HFFc6 (cell line): ENCODE data around the gene RBCK1. TPM values are rescaled to one million over a fixed set of nuclear protein-coding genes. Genes with fewer than 3 reads are reported as not detected.

ENCODE experiments used
- DNase-seq: peaks from one replicate; pipeline ENCODE4 v3.0.0-alpha.2; 2018
- H3K27ac Mint-ChIP-seq: 2 replicates; pipeline ENCODE4 v1.8.0; 2020; ENCODE audit warnings: mild to moderate bottlenecking, mixed read lengths
- H3K27me3 Mint-ChIP-seq: 2 replicates; pipeline ENCODE4 v1.8.0; 2021; ENCODE audit warnings: mild to moderate bottlenecking, moderate library complexity, mixed read lengths; ENCODE audit not compliant: insufficient read depth
- H3K36me3 Mint-ChIP-seq: 2 replicates; pipeline ENCODE4 v1.8.0; 2021; ENCODE audit warnings: low read depth, mixed read lengths
- H3K4me1 Mint-ChIP-seq: 2 replicates; pipeline ENCODE4 v1.8.0; 2020; ENCODE audit warnings: low read depth, mixed read lengths
- H3K4me3 Mint-ChIP-seq: 2 replicates; pipeline ENCODE4 v1.8.0; 2020; ENCODE audit warnings: mild to moderate bottlenecking, moderate library complexity, mixed read lengths
- H3K9me3 Mint-ChIP-seq: 2 replicates; pipeline ENCODE4 v1.8.0; 2020; ENCODE audit warnings: mild to moderate bottlenecking, mixed read lengths
- CTCF ChIP-seq: fragments of 200-600 bp; sonication (generic); IDR thresholded peaks from 2 replicates; pipeline ENCODE4 v1.5.0; 2021; ENCODE audit warnings: antibody characterized with exemption, mild to moderate bottlenecking
- total RNA-seq, 6 experiments: library from RNA; stranded (reverse); fragmentation: NEBNext Ultra II Directional; extraction: Animal tissue kit (Norgen Biotek cat#: 25700); gene quantifications; 2 replicates in 1 of 6; 3 replicates in 5 of 6; pipeline ENCODE4 v1.2.3, GENCODE V29; 2021

RBCK1 gene
- total RNA-seq, 6 experiments from 2014 or later, result 76.4 to 84.1 (median 77.2) TPM

- no peak for TF ChIP-seq CTCF
- no peaks in the 10 kb centered on the region for H3K36me3 Mint-ChIP-seq
- H3K9me3 Mint-ChIP-seq, result no peaks in the 10 kb centered on the region
- no peak overlapping the region for H3K4me3 Mint-ChIP-seq
- DNase-seq, result no peak
- no peak overlapping the region for H3K27ac Mint-ChIP-seq
- peaks cover 41% of the 10 kb centered on the region for H3K4me1 Mint-ChIP-seq
- peaks cover 3% of the 10 kb centered on the region for H3K27me3 Mint-ChIP-seq
Measured at GRCh38 chr20:363319-364078, 44.6 kb upstream of the RBCK1 start.

GRCh38 chr20:364905-365794 is 42.9 kb upstream of the RBCK1 start:
- no peak for TF ChIP-seq CTCF
- no peaks in the 10 kb centered on the region for H3K9me3 Mint-ChIP-seq
- H3K4me1 Mint-ChIP-seq, result peaks cover 48% of the 10 kb centered on the region
- H3K27ac Mint-ChIP-seq, result peak overlapping the region; percentile 54
- no peaks in the 10 kb centered on the region for H3K36me3 Mint-ChIP-seq
- peak; percentile 64 for DNase-seq
- no peak overlapping the region for H3K4me3 Mint-ChIP-seq
- peaks cover 2% of the 10 kb centered on the region for H3K27me3 Mint-ChIP-seq

- peak overlapping the region; percentile 23; the same call in 1 of the 2 replicates for H3K4me3 Mint-ChIP-seq
- H3K27ac Mint-ChIP-seq, result peak overlapping the region; percentile 24; the same call in 1 of the 2 replicates
- H3K36me3 Mint-ChIP-seq, result no peaks in the 10 kb centered on the region
- no peak for DNase-seq
- TF ChIP-seq CTCF, result no peak
- peaks cover 2% of the 10 kb centered on the region for H3K27me3 Mint-ChIP-seq
- H3K9me3 Mint-ChIP-seq, result no peaks in the 10 kb centered on the region
- peaks cover 59% of the 10 kb centered on the region for H3K4me1 Mint-ChIP-seq
Measured at GRCh38 chr20:366041-366718, 41.9 kb upstream of the RBCK1 start.

- peaks cover 66% of the 10 kb centered on the region for H3K4me1 Mint-ChIP-seq
- no peaks in the 10 kb centered on the region for H3K9me3 Mint-ChIP-seq
- no peak overlapping the region for H3K4me3 Mint-ChIP-seq
Measured at GRCh38 chr20:366719-367485, 41.2 kb upstream of the RBCK1 start.

More at GRCh38 chr20:366719-367485, 41.2 kb upstream of the RBCK1 start:
- Mint-ChIP-seq H3K27me3 (peaks cover 2% of the 10 kb centered on the region), H3K27ac (peak overlapping the region; percentile 24; the same call in 1 of the 2 replicates), H3K36me3 (no peaks in the 10 kb centered on the region)
- no peak for DNase-seq
- TF ChIP-seq CTCF, result no peak
